ENCODE results near the gene BMP2.

The BMP2 gene

DNA sequence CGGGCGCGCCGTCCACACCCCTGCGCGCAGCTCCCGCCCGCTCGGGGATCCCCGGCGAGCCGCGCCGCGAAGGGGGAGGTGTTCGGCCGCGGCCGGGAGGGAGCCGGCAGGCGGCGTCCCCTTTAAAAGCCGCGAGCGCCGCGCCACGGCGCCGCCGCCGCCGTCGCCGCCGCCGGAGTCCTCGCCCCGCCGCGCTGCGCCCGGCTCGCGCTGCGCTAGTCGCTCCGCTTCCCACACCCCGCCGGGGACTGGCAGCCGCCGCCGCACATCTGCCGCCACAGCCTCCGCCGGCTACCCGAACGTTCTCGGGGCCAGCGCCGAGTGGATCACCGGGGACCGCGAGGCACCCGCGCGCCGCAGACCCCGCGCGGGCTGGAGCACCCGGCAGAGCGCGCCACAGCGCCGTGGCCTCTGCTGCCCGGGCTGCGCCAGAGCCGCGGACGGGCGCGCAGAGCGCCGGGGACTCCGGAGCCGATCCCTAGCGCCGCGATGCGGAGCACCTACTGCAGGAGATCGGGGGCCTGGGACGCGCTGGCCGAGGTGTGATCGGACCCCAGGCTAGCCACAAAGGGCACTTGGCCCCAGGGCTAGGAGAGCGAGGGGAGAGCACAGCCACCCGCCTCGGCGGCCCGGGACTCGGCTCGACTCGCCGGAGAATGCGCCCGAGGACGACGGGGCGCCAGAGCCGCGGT is at the start of gene BMP2:
TSS of gene BMP2 (plus strand) at position 151 of the 692 bp plus-strand sequence. CDS start 2,441 bp downstream, outside the sequence.
- H3K4me3 ChIP-seq = peak within 1 kb of the TSS; percentile 54 to 77 (median 66)
- peak within 1 kb of the TSS in 18 of 21 experiments; percentile 20 to 86 (median 70) for H3K27ac ChIP-seq

DNA sequence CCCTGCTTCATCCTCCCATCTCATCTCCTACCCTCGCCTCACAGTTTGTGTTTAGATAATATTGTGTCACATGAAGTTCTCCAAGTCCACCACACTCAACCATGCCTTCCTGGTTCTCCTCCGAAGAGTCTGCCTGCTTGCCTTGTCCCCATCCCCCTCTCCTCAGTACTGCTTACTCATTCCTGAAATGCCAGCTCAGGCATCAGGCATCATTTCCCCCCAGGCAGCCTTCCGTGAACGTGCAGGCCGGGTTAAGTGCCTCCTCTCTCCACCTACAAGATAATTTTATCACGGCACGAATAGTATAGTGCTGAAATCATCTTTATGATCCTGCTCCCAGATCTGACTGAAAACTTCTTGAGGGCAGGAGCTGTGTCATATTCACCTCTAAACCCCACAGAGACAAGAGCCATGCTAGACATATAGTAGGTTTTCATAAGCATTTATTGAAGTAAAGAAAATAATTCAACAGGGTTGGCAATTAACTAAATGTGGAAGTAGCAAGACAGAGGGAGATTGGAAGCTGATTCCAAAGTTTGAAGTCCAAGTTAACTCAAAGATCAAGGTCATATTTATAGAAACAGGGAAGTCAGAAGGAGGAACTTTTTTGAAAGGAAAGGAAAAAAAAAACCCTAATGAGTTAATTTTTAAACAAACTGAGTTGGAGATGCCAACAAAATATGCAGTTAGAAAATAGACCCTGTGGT is 48.7 kb upstream of the BMP2 start:
- H3K4me3 ChIP-seq = no peak overlapping the region
- no peak overlapping the region for H3K27ac ChIP-seq

DNA sequence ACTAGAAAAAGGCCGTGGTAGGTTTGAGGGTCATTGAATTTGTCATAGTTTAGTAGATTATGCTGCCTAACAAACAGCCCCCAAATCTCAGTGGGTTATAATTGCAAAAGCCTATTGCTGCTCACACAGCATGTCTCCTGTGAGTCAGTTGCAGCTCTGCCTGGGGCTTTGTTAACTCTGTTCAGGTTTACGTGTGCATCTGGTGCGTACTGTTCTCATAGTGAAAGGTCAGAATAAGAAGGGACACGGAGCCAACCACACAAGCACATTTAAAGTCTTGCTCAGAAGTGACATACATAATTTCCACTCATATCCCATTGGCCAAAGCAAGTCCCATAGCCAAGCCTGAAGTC is 48.1 kb upstream of the BMP2 start:
- Histone ChIP-seq H3K4me3 (no peak overlapping the region), H3K27ac (no peak overlapping the region)

DNA sequence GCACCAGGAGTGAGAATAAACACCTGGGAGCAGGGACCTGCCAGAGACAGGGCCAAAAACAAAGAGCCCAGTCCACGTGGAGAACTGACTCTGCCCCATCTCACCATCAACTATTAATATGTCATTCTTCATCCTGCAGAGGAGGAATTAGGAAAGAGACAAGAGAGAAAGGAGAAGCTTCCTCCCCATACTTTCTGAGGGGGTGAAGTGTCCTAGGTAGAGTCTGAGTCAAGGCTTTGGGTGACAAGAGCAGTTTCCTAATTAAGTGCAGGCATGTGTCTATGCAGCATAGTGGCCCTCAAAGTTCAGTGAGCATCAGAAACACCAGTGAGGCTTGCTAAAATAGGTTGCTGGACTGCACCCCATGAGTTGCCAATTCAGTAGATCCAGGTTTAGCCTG is 40.7 kb upstream of the BMP2 start:
- Histone ChIP-seq H3K27ac (no peak overlapping the region), H3K4me3 (no peak overlapping the region)

DNA sequence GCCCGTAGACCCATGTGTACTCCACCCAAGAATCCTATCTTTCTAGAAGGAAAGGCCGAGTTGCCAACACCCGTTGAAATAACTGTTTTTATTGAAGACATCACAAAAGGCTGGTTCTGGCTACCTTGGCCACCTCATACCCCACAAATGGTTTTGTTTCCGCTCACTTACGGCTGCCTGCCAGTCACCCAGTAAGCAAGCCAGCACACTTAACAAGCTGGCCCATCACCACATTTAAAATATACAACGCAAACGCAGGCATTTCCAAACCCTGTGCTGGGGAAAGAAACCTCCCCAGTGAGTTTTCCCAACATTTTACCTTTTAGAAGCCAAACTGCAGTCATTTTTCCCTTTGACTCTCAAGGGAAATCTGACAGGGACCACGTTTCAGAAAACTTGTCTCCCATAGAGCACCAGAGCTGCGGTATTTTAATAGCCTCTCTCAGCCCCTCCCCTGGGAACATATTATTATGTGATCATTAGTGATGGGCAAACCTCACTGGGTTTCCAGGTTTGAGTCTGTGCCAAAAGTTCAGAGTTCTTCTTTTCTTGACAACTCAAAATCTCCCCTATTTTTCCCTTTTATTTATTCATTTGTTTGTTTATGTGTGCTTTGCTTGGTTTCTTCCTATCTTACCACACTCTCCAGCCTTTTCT is 36.7 kb upstream of the BMP2 start:
- Histone ChIP-seq H3K4me3 (no peak overlapping the region), H3K27ac (no peak overlapping the region)

DNA sequence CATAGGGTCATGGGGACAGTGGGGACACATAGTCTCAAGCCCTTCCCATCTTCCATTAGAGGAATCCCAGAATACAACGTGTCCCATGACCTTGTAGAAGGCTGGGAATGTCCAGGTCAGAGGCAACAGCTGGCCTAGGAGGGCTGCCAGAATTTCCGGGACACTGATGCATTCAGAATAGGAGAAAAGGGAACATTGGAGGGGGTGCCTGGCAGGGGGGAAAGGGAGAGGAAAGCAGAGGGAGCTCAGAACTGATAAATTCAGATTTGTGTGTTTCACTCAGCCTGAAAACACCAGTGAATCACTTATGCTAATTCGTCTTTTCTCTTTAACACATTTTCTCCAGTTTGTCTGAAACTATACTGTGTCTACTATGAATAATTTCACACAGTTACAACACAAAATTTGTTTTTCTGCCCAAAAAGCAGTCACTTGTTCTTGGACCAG is 35.5 kb upstream of the BMP2 start:
- no peak overlapping the region for H3K27ac ChIP-seq
- no peak overlapping the region for H3K4me3 ChIP-seq

DNA sequence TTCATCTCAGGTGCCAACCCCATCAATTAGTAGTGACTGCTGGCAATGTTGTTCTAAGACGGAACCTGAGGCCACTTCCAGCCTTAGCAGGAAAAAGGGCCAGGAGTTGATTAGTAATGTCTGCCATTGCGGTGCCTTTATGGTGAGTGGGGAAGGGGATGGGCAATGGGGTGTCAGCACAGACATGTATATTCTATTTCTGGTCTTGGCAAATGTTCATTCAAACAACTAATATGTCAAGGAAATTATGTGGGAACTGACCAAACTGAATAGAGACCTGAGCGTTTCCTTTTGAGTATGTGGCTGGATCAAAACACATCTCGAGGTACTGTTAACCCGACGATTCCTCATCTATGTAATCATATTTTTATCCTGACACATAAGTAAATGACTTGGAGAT is 34.6 kb upstream of the BMP2 start:
- no peak overlapping the region for H3K4me3 ChIP-seq
- no peak overlapping the region for H3K27ac ChIP-seq

DNA sequence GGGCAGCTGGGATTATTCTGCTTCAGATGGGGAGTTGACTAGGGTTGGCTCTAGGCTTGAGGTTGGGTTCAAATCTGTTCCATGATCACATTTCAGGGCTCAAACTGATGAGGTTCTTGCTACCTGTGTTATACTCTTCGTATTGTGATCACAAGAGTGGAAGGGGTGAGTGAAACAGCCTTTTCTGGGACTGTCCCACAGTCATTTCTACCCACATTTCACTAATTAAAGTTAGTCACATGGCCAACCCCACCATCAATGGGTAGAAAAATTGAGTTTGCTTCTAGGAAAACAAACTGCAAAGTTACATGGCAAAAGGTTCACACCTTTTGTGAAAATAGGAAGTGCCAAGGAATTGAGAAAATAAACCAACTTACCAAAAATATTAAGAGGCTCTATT is 33.5 kb upstream of the BMP2 start:
- H3K27ac ChIP-seq = no peak overlapping the region
- no peak overlapping the region for H3K4me3 ChIP-seq

DNA sequence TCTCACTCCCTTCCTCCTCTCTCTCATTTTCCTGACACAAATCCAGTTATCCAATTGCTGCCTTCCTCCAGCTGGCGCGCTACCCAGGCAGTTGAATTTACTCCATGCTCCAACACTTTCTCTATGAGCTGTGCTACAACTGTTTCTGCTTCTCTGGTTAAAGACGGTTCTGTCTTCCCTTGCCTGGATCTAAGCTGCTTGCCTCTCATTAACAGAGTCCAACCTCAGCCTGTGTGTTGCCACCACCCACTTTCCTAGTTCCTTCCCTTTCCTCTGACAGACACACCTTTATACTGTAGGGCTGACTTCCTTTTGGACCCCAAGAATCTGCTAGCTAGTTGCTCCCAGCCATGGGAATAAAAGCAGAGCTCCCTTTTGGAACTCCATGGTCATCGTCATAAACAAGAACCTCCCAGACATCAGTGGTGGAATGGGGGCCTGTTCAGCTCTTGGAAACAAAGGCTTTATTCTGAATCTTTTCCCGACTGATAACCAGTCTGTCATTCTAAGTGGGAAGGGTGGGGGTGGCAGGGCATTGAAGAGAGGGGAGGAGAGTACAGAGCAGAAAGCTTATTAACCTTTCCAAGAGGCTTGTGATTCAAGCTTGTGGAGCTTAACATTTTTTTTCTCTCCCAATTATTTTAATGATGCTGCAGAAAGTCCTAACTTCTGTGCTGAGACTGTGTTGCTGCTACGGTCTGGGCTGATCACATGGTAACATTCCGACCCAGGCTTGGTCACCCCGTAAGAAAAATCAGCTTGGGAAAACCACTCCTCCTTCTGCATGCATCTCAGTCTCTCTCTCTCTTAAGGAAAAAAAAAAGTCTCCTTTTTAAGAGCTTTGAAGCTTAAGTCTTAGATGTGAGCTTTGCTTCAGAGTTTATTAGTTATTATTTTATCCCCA is 31.3 kb upstream of the BMP2 start:
- peak overlapping the region in 1 of 21 experiments; percentile 11 for H3K27ac ChIP-seq
- no peak overlapping the region for H3K4me3 ChIP-seq

DNA sequence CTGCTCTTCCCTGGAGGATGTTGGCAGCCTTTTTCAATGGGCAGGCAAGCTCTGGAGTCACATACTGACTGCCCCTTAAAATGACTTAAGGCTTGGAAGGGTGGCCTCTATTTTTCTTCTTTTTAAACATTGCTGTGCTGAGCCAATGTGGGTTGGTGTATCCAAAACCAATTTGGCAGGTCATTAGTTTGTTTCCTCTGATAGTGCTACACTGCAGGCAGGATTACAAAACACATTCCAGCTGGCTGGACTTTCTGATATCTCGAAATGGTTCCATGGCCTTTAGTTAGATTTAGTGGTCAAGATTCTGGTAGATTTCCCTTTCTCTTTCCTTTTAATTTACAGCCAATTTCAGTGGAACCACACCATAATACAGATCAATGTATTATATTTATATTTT is 28.1 kb upstream of the BMP2 start:
- H3K27ac ChIP-seq = no peak overlapping the region
- no peak overlapping the region for H3K4me3 ChIP-seq

DNA sequence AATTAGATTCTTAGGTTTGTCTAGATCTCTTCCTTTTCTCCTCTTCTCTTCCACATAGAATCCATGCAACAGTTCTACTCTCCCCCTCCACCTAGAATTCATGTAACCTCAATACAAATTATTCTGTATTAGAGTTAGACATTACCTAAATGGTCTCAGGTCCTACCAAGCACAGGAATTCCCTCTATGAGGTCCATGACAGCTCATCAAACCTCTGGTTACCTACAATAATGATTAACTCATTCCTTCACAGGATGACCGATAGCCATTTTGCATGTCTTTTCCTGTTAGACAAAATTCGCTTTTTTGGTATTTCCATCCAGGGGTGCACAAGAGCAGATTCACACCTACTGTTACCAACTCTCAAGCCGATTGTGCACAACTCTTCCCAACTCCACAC is 27.4 kb upstream of the BMP2 start:
- no peak overlapping the region for H3K27ac ChIP-seq
- H3K4me3 ChIP-seq = no peak overlapping the region

DNA sequence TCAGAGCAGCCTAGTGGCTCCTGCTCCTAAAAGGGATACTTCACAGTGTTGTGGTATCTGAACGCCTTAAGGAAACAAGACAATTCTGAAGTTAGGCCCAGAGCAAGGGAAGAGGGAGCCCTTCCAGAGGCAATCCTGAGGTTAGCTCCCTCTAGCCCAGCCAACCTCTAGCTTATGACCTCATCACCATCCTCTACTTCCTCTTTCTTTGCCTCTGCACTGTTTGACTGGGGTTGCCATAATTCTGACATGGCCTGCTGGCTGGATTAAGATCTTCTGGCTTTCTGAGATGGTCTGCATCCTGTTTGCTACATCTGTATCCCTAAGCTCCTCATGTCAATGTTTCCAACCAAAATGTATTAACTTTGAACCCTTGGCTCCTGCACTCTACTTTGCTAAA is 23.3 kb upstream of the BMP2 start:
- no peak overlapping the region for H3K4me3 ChIP-seq
- H3K27ac ChIP-seq = no peak overlapping the region

DNA sequence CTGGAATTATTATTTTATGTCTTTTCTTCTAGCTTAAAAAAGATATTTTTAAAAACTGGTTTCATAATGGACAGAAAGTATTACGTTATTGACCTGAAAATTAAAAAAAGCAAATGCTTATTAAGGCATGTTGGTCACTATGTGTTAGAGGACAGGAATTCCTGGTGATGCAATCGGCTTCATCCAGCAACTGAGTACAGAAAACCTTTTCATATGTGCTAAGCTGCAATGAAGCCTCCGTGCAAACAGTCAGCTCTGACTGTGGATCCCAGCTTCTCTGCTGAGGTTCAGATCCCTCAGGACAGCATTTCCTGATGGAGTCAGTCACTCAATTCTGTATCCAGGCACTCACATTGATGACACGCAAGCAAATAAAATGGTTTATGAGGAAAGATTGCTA is 22.7 kb upstream of the BMP2 start:
- Histone ChIP-seq H3K27ac (no peak overlapping the region), H3K4me3 (no peak overlapping the region)

DNA sequence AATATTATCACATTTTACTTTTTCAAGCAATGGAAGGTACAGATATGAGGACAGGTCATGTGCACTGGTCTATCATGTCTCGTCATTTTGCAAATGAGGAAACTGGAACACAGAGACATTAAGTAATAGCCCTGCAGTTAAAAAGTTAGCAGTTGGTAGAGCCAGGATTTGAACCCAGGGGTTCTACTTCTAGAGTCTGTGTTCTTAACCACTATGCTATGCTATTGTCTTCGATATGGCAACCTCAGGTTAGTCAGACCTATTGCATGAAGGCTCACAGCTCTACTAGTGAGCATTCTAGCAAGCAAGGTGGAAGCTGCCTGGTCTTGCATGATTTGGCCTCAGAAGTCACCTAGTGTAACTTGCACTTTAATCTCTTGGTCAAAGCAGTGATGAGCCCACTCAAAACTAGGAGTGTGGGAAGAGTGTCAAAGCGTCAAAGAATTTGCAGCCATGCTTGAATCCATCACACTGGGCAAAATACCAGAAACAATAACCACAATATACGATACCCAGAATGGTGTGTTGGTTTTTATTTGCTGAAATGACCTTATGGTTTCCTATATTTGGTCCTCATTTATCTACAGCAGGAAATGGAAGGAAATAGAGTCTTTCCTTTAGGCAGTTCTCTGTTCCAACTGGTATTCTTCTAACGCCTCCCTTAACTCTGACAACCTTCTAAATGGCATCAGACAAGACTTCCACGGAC is 20.4 kb upstream of the BMP2 start:
- no peak overlapping the region for H3K27ac ChIP-seq

DNA sequence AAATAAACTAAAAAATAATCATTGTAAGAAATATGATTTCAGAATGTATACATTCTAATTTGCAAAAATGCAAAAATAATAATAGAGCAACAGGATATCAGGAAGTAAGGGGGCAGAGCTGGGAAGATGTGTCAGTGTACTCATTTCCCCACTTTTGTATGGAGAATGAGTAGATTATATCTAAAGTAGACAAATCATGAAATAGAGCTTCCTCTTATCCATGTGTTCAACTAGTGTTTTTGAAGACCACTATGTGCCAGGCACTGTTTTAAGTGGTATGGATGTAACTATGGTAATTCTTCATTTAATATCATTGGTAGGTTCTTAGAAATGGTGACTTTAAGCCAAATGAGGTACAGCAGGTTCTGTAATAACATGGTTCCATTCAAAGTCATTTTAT is 17.0 kb upstream of the BMP2 start:
- Histone ChIP-seq H3K27ac (no peak overlapping the region), H3K4me3 (no peak overlapping the region)

More for the DNA sequence above, 20.4 kb upstream of the BMP2 start:
- H3K4me3 ChIP-seq = no peak overlapping the region

DNA sequence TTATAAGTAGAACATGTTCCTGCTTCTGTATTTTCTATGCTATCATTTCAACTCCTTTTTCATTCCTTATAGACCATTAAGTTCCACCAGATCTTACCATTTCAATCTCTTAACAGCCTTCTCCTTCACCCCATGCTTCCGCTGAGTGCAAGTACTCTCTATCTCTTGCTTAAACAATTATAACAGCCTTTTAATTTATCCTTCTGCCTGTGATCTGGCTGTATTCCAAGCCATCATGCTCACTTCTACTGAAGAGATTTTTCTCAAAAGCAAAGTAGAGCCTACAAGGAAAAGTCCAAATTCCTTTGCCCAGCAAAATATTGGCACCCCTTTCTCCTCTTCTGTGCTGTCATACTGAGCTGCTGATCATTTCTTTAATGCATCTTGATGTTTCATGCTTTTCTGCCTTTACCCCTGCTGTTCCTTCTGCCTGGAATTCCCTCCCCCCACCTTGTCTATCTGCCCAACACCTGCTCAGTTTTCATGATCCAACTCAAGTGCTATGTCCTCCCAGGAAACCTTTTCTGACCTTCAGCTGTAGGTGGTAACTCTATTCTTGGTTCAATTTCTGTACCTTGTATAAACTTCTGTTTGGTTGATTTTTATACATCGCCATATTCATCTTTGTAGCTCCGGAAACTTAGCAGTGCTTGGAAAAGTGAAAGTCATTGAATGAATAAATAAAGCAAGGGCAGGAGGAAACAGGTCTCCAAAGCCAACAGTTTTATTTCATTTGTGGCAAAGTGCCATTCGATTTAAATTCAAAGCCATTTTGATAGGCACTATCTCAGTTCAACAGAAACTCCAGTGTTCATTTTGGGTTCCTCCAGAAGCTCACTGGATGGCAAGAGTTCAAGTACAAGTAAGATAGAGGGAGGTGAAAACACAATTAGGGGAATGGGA is 10.5 kb upstream of the BMP2 start:
- Histone ChIP-seq H3K27ac (no peak overlapping the region), H3K4me3 (no peak overlapping the region)

DNA sequence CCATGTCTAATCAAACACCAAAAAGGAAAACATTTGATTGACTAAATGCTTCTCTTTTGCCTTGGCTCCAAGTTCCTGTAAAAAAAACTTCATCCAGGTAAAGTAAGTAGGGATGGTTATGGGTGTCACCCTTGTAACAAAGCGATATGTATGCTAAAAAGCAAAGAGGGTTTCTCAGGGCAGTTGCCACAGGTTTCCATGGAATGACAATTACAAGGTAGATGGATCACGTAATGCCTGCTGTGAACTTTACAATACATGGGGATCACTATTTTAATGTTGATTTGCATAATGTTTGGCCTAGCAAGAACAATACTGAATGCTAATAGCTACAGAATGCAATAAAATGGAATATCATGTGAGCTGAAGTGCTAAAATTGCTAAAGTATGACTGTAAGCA is 2.9 kb upstream of the BMP2 start:
- Histone ChIP-seq H3K27ac (no peak overlapping the region), H3K4me3 (no peak overlapping the region)

DNA sequence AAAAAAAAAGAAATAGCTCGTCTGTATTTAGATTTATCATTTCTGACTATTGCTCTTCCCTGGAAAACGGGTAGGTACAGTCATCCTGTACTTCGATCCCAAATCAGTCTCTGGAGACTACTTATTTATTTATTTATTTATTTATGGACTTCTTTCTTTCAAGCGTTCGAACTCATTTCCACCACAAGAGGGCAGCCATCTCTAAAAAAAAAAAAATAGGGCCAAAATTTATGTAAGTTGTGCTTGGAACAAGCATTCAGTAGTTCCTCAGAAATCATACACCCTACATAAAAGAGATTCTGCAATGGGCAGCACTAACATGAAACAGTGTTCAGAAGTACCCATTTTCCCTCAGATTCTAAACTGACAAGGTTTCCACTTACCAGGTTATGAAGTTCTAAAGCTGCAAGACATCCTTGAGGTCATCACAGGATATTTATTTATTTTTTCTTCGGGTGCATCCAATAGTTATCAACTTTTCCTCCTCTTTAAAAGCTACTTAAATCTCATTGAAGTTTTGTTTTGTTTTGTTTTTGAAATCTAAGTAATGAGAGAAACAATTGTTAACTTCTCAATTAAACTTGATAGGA is 1.9 kb upstream of the BMP2 start:
- Histone ChIP-seq H3K27ac (no peak overlapping the region), H3K4me3 (no peak overlapping the region)
